Measurements from ENCODE around the gene WDFY3. TPM values are rescaled to one million over a fixed set of nuclear protein-coding genes. Genes with fewer than 3 reads are reported as not detected.
A peak's percentile ranks its signal among the peaks of the same experiment; 100 is the strongest.

The WDFY3 gene
- total RNA-seq, 4 donors from 2014 or later: 77.9 to 149 (median 98.3) TPM

DNA sequence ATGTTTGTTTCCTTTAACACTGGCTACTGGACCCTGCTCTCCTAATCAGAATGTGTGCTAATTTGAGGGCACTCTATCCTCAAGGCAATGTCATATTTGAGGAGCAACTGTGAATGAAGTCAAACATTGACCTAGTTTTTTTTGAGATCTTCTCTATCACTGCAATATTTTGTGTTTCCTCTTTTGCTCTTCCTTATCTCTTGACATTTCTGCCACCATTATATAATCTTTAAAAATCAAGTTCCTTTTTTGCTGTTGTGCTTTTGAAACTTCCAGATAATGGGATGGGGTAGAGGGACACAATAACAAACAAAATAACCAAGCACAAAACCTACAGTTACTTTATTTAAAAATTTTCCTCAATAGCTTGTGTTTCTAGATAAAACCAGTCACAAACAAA is 7.4 kb upstream of the WDFY3 start:
- no peak for TF ChIP-seq CTCF (IDR thresholded peaks at IDR 0.05)
- no peak for DNase-seq (ENCODE audit: low spot score)
- ATAC-seq (ENCODE audit: low FRiP score): no peak

DNA sequence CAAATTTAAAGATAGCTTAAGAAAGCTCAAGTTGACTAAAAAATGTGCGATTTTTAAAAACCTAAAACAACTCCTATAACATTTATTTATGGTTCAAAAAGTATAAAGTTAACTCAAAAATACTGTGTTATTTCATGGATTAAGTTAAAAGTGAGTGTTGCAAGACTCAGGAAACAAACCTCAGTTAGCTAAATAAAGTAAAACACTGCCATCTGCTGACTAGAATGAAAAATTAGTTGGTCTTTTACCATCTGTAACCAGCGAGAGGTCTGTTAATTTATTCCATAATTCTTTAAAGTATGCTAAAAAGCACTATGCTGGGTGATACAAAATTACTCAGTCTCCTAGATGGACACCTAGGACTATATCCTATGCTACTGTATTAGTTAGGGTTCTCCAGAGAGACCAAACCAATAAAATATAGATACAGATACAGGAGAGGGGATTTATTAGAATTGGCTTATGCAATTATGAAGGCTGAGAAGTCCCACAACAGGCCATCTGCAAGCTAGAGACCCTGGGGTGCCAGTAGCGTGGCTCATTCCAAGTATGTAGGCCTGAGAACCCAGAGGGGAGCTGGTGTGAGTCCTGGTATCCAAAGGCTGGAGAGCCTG is 4.9 kb upstream of the WDFY3 start:
- no peak for DNase-seq (ENCODE audit: low spot score)
- ATAC-seq (ENCODE audit: low FRiP score): no peak
- TF ChIP-seq CTCF (IDR thresholded peaks at IDR 0.05): no peak

DNA sequence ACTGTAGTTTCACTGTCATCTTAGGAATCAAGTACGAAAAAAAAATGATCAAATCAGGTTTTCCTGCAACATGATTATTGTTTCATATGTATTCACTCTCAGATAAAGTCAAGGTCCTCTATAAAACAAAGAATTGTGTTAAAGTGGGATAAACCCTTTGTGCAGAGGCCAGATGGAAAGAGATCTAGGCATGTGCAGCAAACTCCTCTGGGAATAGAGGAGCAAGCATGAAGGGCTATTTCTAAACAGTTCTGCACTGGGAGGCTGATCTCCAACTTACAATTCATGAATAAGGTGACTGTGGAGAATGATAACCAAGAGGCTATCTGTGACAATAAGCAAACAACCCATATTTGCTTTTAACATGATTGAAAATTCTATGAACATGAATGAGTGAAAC is 2.4 kb upstream of the WDFY3 start:
- ATAC-seq (ENCODE audit: low FRiP score): no peak
- TF ChIP-seq CTCF (IDR thresholded peaks at IDR 0.05): no peak

DNA sequence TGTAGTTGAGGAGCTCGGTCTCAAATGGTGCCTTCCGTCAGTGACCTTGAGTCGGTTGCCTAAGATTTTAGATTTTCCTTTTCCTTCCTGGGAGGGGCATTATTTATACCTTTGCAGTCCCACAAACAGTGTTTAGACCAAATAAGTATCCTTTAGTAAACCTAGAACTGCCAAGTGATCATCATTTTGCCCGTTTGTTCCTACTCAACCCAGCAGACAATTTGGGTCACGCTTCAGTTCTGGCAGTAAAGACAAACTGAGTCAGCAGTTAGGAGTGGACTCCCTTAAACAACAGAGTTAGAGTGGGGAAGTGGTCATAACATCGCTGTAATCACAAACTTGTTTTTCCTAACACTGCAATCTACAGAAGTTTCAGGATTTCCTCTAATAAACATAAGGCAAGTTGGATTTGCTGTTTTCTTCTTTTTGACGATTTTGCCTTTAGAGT is 777 bp upstream of the WDFY3 start:
- TF ChIP-seq CTCF (IDR thresholded peaks at IDR 0.05): no peak
- no peak for DNase-seq (ENCODE audit: low spot score)
- ATAC-seq (ENCODE audit: low FRiP score): peak; percentile 47

More for the DNA sequence above, 2.4 kb upstream of the WDFY3 start:
- no peak for DNase-seq (ENCODE audit: low spot score)

- ATAC-seq (ENCODE audit: low FRiP score) (peak; percentile 74), DNase-seq (ENCODE audit: low spot score) (peak; percentile 24)
These were observed 723 bp downstream of the WDFY3 start for GRCh38 chr4:84965553-84966381.

DNA sequence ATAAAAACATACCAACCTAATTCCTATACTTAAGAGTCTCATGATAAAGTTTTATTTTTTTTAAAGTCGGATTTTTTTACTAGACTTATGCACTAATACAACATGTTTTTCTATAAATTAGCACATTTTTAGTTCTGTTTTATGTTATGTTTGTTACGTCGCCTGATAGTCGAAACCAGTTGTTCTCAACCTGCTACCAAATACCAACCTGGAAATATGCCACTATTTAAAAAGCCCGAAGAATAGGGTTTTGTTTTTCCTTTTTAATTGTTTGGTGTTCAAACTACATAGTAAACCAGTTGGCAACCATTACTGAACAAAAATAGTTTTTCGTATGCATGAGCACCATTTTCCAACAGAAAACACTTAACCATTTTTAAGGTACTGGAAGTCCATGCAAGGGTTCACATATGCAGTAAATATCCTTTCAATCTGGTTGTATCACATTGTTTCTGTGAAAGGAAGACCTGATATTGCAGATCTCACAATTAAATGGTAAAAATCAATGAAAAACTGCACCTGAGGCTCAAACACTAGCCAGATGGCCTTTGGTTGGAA is 1.4 kb downstream of the WDFY3 start:
- no peak for TF ChIP-seq CTCF (IDR thresholded peaks at IDR 0.05)
- DNase-seq (ENCODE audit: low spot score) (no peak), ATAC-seq (ENCODE audit: low FRiP score) (no peak)

More at GRCh38 chr4:84965553-84966381, 723 bp downstream of the WDFY3 start:
- TF ChIP-seq CTCF (IDR thresholded peaks at IDR 0.05): no peak

Data from omental fat pad (tissue), 4 donors.